Fibroblast of lung (primary cell): ENCODE results near the gene UXS1. TPM values are rescaled to one million over a fixed set of nuclear protein-coding genes. Genes with fewer than 3 reads are reported as not detected.
"Not testable (repeated sequence)": the region's sequence is repeated elsewhere in the genome, so short reads cannot be mapped to it uniquely, and the experiment has no call there.

Source experiments
- DNase-seq, 2 donors: peaks; one replicate each; pipeline versions ENCODE4 v3.0.0 to v3.0.0-alpha.2; 2010; ENCODE audit warnings: low read depth in 2 of 2
- H2AFZ ChIP-seq: 2 replicates; pipeline ENCODE4 v1.5.1; 2012; ENCODE audit warnings: low read length, control low read depth, inconsistent platforms
- H3K27ac ChIP-seq: 2 replicates; pipeline ENCODE4 v1.5.1; 2011; ENCODE audit warnings: low read length, control low read depth; ENCODE audit not compliant: insufficient read depth
- H3K27me3 ChIP-seq: 2 replicates; pipeline ENCODE4 v1.5.1; 2011; ENCODE audit warnings: mild to moderate bottlenecking, low read length; ENCODE audit not compliant: control insufficient read depth, insufficient read depth
- H3K36me3 ChIP-seq: 2 replicates; pipeline ENCODE4 v1.5.1; 2011; ENCODE audit warnings: low read length; ENCODE audit not compliant: control insufficient read depth, insufficient read depth
- H3K4me1 ChIP-seq: 2 replicates; pipeline ENCODE4 v1.5.1; 2011; ENCODE audit warnings: low read length; ENCODE audit not compliant: control insufficient read depth, insufficient read depth; ENCODE audit errors: extremely low read depth
- H3K4me2 ChIP-seq: 2 replicates; pipeline ENCODE4 v1.5.1; 2011; ENCODE audit warnings: low read length, control low read depth; ENCODE audit not compliant: insufficient read depth; ENCODE audit errors: extremely low read depth
- H3K4me3 ChIP-seq, 4 experiments: fragments of 200-600 bp in 1 of 4; sonication (generic) in 1 of 4; replicated peaks in 1 of 4; 2 replicates each; pipeline ENCODE4 v1.5.1; 2011 to 2016; ENCODE audit warnings: low read length in 4 of 4, low read depth in 3 of 4, mild to moderate bottlenecking in 3 of 4, control low read depth in 2 of 4, inconsistent platforms in 1 of 4, mixed read lengths in 1 of 4; ENCODE audit not compliant: insufficient read depth in 1 of 4; ENCODE audit errors: control extremely low read depth in 1 of 4
- H3K79me2 ChIP-seq: 2 replicates; pipeline ENCODE4 v1.5.1; 2012; ENCODE audit warnings: mild to moderate bottlenecking, low read length, inconsistent platforms; ENCODE audit not compliant: control insufficient read depth, insufficient read depth
- H3K9ac ChIP-seq: 2 replicates; pipeline ENCODE4 v1.5.1; 2011; ENCODE audit warnings: mild to moderate bottlenecking, low read length, control low read depth; ENCODE audit not compliant: insufficient read depth
- H3K9me3 ChIP-seq: 2 replicates; pipeline ENCODE4 v1.5.1; 2012; ENCODE audit warnings: low read depth, low read length; ENCODE audit not compliant: control insufficient read depth, insufficient read depth
- H4K20me1 ChIP-seq: 2 replicates; pipeline ENCODE4 v1.5.1; 2011; ENCODE audit warnings: low read length; ENCODE audit not compliant: control insufficient read depth, insufficient read depth; ENCODE audit errors: extremely low read depth
- CTCF ChIP-seq, 2 donors: IDR thresholded peaks in 1 of 2; conservative IDR thresholded peaks in 1 of 2; 1 replicate in 1 of 2; 2 replicates in 1 of 2; pipeline ENCODE4 v1.5.1; 2011 to 2012; ENCODE audit warnings: low read length in 2 of 2, control low read depth in 1 of 2, inconsistent platforms in 1 of 2, low read depth in 1 of 2, mild to moderate bottlenecking in 1 of 2
- EZH2 ChIP-seq: IDR thresholded peaks from 2 replicates; pipeline ENCODE4 v1.5.1; 2012; ENCODE audit warnings: low read length, control low read depth, mild to moderate bottlenecking; ENCODE audit errors: missing control alignments
- polyA plus RNA-seq, 2 donors: library from polyadenylated mRNA; depleted of rRNA in 1 of 2; stranded (reverse) in 1 of 2; unstranded in 1 of 2; fragments of >200 nt; gene quantifications; 2 replicates each; pipeline ENCODE4 v1.2.1, GENCODE V29; 2011 to 2012; ENCODE audit warnings: missing spikeins in 1 of 2
- total RNA-seq: library from RNA; depleted of rRNA; stranded (reverse); fragments of >200 nt; gene quantifications from 2 replicates; pipeline ENCODE4 v1.2.1, GENCODE V29; 2014

Gene UXS1
- total and polyA plus RNA-seq, 2 donors (not counting 1 experiment from before 2014, with no cell fraction given) = 23.1 to 59.8 TPM

GRCh38 chr2:106137731-106138521 lies 56.2 kb downstream of the UXS1 start:
- DNase-seq = peak in 1 of 2 donors; percentile 14
- TF ChIP-seq CTCF (conservative IDR thresholded peaks at IDR 0.05 in 1 of 2, IDR thresholded peaks at IDR 0.05 in 1 of 2; ENCODE audit: low read depth in 1 of 2, low read length in 2 of 2) = no peak
- TF ChIP-seq EZH2 = no peak

DNA sequence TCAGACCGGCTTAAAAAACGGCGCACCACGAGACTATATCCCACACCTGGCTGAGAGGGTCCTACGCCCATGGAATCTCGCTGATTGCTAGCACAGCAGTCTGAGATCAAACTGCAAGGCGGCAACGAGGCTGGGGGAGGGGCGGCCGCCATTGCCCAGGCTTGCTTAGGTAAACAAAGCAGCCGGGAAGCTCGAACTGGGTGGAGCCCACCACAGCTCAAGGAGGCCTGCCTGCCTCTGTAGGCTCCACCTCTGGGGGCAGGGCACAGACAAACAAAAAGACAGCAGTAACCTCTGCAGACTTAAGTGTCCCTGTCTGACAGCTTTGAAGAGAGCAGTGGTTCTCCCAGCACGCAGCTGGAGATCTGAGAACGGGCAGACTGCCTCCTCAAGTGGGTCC lies 62.9 kb downstream of the UXS1 start:
- H3K79me2 ChIP-seq, H3K27me3 ChIP-seq, H3K4me1 ChIP-seq, H2AFZ ChIP-seq, H3K4me2 ChIP-seq, DNase-seq, H3K27ac ChIP-seq, H3K4me3 ChIP-seq, H3K9me3 ChIP-seq, H3K36me3 ChIP-seq, H3K9ac ChIP-seq, H4K20me1 ChIP-seq: not testable (repeated sequence)

More at GRCh38 chr2:106137731-106138521, 56.2 kb downstream of the UXS1 start:
- Histone ChIP-seq H2AFZ (peak overlapping the region; percentile 40), H3K4me2 (no peak overlapping the region), H3K27me3 (no peaks in the 10 kb centered on the region), H3K4me3 (peak overlapping the region in 1 of 4 experiments; percentile 7), H3K9me3 (no peaks in the 10 kb centered on the region), H3K36me3 (no peaks in the 10 kb centered on the region), H3K4me1 (peaks cover 4% of the 10 kb centered on the region), H3K9ac (no peak overlapping the region), H3K27ac (no peak overlapping the region), H3K79me2 (no peaks in the 10 kb centered on the region), H4K20me1 (no peaks in the 10 kb centered on the region)

GRCh38 chr2:106130251-106130998 lies 63.7 kb downstream of the UXS1 start:
- no peaks in the 10 kb centered on the region for H3K9me3 ChIP-seq
- no peak overlapping the region for H2AFZ ChIP-seq
- no peaks in the 10 kb centered on the region for H3K4me1 ChIP-seq
- no peak overlapping the region for H3K9ac ChIP-seq
- no peak for DNase-seq
- no peak overlapping the region for H3K4me3 ChIP-seq
- TF ChIP-seq EZH2 = no peak
- no peak for TF ChIP-seq CTCF (conservative IDR thresholded peaks at IDR 0.05 in 1 of 2, IDR thresholded peaks at IDR 0.05 in 1 of 2; ENCODE audit: low read depth in 1 of 2, low read length in 2 of 2)
- H3K4me2 ChIP-seq = no peak overlapping the region
- H3K27ac ChIP-seq = no peak overlapping the region
- H4K20me1 ChIP-seq = no peaks in the 10 kb centered on the region
- H3K79me2 ChIP-seq = no peaks in the 10 kb centered on the region
- H3K27me3 ChIP-seq = no peaks in the 10 kb centered on the region
- H3K36me3 ChIP-seq = no peaks in the 10 kb centered on the region
